GM12891 (cell line): ENCODE results near the gene BRCA1.

Source experiments
- POLR2A ChIP-seq: IDR thresholded peaks from 2 replicates; pipeline ENCODE4 v1.6.1; 2011; ENCODE audit warnings: low read depth, low read length, control low read depth
- POLR2AphosphoS5 ChIP-seq: IDR thresholded peaks from 2 replicates; pipeline ENCODE4 v1.6.1; 2011; ENCODE audit warnings: low read depth, low read length, control low read depth

DNA sequence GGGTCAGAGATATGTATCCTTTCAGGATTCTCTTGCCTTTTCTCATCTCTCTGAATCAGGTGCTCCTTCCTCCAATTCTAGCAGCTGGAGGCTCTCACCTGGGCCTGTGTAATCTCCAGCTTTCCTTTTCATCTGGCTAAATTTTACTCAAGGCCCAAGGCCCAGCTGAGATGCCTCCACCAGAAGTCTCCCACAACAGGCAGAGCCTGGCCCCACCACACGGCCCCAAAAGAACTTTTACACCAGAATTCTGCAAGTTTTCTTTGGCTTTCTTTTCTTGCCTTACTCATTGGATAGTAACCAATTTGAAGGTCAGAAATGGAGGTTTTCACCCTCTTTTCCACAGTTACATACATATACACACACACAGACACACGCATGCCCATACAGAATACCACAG is 85.5 kb downstream of the BRCA1 start:
- TF ChIP-seq POLR2AphosphoS5 (no peak), POLR2A (no peak)
